Breast epithelium (tissue), 4 donors: ENCODE results near the gene PRPF19. TPM values are rescaled to one million over a fixed set of nuclear protein-coding genes. Genes with fewer than 3 reads are reported as not detected.

Experiments
- DNase-seq, 2 donors: peaks; one replicate each; pipeline ENCODE4 v3.0.0-alpha.2; 2019; ENCODE audit warnings: low spot score in 2 of 2
- H3K27ac ChIP-seq, 2 donors: fragments of 200-600 bp; sonication (generic) in 1 of 2; one replicate each; pipeline ENCODE4 v1.5.1; 2016 to 2019; ENCODE audit warnings: mild to moderate bottlenecking in 1 of 2
- H3K27me3 ChIP-seq, 2 donors: fragments of 200-600 bp; sonication (generic) in 1 of 2; one replicate each; pipeline versions ENCODE4 v1.5.1 to v1.6.0; 2017 to 2019; ENCODE audit warnings: control low read depth in 1 of 2, mild to moderate bottlenecking in 1 of 2
- H3K36me3 ChIP-seq: fragments of 200-600 bp; one replicate; pipeline ENCODE4 v1.5.1; 2019
- H3K4me1 ChIP-seq, 2 donors: fragments of 200-600 bp; sonication (generic); one replicate each; pipeline ENCODE4 v1.5.1; 2016 to 2019; ENCODE audit warnings: control low read depth in 1 of 2
- H3K4me3 ChIP-seq, 3 donors: fragments of 200-600 bp; sonication (generic); 1 replicate in 2 of 3; 2 replicates in 1 of 3; pipeline ENCODE4 v1.5.1; 2016 to 2019; ENCODE audit warnings: mild to moderate bottlenecking in 3 of 3, moderate library complexity in 2 of 3
- H3K9me3 ChIP-seq, 2 donors: fragments of 200-600 bp; sonication (generic) in 1 of 2; one replicate each; pipeline ENCODE4 v1.5.1; 2016 to 2019; ENCODE audit warnings: control low read depth in 1 of 2
- POLR2A ChIP-seq: fragments of 450-650 bp; IDR thresholded peaks from one replicate; pipeline ENCODE4 v1.6.1; 2016; ENCODE audit warnings: antibody characterized with exemption, mild to moderate bottlenecking, moderate library complexity
- POLR2AphosphoS5 ChIP-seq, 3 donors: sonication (generic); formaldehyde crosslinking; IDR thresholded peaks; one replicate each; pipeline ENCODE4 v1.6.1; 2017; ENCODE audit warnings: antibody characterized with exemption in 3 of 3
- intact Hi-C: fragments of 100-400 bp; cut with DNase I; formaldehyde crosslinking; loops from one replicate; pipeline ENCODE4 v1.15.1; 2023; ENCODE audit warnings: low total_unique reads
- total RNA-seq, 3 donors: library from RNA; depleted of rRNA; stranded (reverse); fragments of >200 nt; gene quantifications; one replicate each; pipeline ENCODE4 v1.1.0, GENCODE V29; 2016
- TF ChIP-seq, protein P1 (sequence below), 3 donors: fragments of 450-650 bp; IDR thresholded peaks; one replicate each; pipeline ENCODE4 v1.5.1; 2016 to 2017; ENCODE audit warnings: antibody characterized with exemption in 3 of 3, mild to moderate bottlenecking in 3 of 3, moderate library complexity in 3 of 3

PRPF19 gene
- total RNA-seq, 3 donors from 2014 or later = 56.0 to 82.7 (median 81.3) TPM

GRCh38 chr11:60934790-60935605, 28.6 kb upstream of the PRPF19 start:
- H3K27ac ChIP-seq = no peak overlapping the region

DNA sequence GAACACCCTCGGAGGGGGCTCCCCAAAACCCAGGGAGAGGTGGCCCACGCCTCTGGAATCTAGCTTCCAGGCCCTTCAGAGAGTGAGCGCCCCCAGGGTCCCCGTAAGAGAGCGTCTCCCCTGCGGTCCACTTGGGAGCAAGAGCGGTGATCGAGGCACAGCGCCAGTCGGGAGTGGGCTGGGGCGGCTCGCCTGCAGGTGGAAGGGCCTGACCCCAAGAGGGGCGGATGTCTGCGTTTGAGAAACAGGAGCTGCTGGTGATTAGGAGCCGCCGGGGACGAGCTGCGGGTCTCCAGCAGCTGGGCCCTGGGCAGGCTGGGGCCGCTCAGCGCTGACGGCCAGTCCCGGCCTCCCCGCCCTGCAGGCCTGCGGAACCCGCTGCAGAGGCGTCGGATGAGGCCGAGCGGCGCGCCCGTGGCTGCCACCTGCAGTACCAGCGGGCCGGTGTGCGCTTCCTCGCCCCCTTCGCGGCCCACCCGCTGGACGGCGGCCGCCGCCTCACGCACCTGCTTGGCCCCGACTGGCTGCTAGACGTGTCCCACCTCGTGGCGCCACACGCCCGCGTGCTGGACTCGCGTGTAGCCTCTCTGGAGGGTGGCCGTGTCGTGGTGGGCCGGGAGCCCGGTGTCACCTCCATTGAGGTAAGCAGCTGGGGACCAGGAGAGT, 27.9 kb upstream of the PRPF19 start:
- Histone ChIP-seq H3K4me3 (no peak overlapping the region), H3K36me3 (no peaks in the 10 kb centered on the region), H3K27me3 (no peaks in the 10 kb centered on the region), H3K9me3 (no peaks in the 10 kb centered on the region), H3K27ac (no peak overlapping the region), H3K4me1 (no peaks in the 10 kb centered on the region)
- TF ChIP-seq POLR2A = no peak
- DNase-seq = no peak
- intact Hi-C loops = no loop called here

More at GRCh38 chr11:60934790-60935605, 28.6 kb upstream of the PRPF19 start:
- no peak for DNase-seq
- no peaks in the 10 kb centered on the region for H3K27me3 ChIP-seq
- intact Hi-C loops = no loop called here
- no peak overlapping the region for H3K4me3 ChIP-seq
- H3K4me1 ChIP-seq = no peaks in the 10 kb centered on the region
- TF ChIP-seq POLR2A = no peak
- TF ChIP-seq POLR2AphosphoS5 (IDR thresholded peaks at IDR 0.05) = no peak
- TF ChIP-seq, protein P1, sequence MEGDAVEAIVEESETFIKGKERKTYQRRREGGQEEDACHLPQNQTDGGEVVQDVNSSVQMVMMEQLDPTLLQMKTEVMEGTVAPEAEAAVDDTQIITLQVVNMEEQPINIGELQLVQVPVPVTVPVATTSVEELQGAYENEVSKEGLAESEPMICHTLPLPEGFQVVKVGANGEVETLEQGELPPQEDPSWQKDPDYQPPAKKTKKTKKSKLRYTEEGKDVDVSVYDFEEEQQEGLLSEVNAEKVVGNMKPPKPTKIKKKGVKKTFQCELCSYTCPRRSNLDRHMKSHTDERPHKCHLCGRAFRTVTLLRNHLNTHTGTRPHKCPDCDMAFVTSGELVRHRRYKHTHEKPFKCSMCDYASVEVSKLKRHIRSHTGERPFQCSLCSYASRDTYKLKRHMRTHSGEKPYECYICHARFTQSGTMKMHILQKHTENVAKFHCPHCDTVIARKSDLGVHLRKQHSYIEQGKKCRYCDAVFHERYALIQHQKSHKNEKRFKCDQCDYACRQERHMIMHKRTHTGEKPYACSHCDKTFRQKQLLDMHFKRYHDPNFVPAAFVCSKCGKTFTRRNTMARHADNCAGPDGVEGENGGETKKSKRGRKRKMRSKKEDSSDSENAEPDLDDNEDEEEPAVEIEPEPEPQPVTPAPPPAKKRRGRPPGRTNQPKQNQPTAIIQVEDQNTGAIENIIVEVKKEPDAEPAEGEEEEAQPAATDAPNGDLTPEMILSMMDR (IDR thresholded peaks at IDR 0.05) = no peak
- H3K36me3 ChIP-seq = no peaks in the 10 kb centered on the region
- H3K9me3 ChIP-seq = no peaks in the 10 kb centered on the region

- Histone ChIP-seq H3K27ac (no peak overlapping the region), H3K36me3 (no peaks in the 10 kb centered on the region), H3K4me1 (no peaks in the 10 kb centered on the region), H3K4me3 (no peak overlapping the region), H3K9me3 (no peaks in the 10 kb centered on the region), H3K27me3 (no peaks in the 10 kb centered on the region)
- intact Hi-C loops = no loop called here
- TF ChIP-seq, protein P1 (IDR thresholded peaks at IDR 0.05) = no peak
- TF ChIP-seq POLR2A (no peak), POLR2AphosphoS5 (IDR thresholded peaks at IDR 0.05) (no peak)
- no peak for DNase-seq
Observed at GRCh38 chr11:60933416-60934123, 27.2 kb upstream of the PRPF19 start.

DNA sequence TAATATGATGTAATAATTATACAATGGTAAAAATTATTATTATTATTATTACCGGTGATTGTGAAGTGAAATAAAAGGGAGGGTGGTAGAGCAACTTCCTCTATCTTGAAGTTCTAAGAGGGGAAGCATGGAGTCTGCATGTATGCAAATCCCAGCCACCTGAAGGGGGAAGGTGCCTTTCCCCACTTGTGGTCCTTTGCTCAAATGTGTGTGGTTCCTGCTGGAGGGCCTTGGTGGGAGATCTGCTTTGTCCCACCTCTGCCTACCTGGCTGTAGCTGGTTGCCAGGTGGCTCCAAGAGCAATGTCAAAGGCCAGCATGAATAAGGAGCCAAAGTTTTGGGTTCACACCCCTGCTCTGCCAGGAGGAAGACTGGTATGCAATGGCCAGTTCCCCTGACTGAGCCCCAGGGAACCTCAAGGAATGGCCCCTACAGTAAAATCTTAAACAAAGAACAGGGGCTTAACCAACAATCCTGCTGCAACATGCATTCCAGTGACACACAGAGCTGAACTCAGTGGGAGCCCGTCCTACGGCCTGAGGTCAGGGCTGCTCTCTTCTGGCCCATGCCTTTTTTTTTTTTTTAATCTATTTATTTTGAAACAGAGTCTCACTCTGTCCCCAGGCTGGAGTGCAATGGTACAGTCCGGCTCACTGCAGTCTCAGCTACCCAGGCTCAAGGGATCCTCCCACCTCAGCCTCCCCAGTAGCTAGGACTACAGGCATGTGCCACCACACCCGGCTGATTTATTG, 26.4 kb upstream of the PRPF19 start:
- Histone ChIP-seq H3K4me1 (no peaks in the 10 kb centered on the region), H3K4me3 (no peak overlapping the region), H3K27me3 (no peaks in the 10 kb centered on the region), H3K9me3 (no peaks in the 10 kb centered on the region), H3K36me3 (no peaks in the 10 kb centered on the region), H3K27ac (no peak overlapping the region)
- DNase-seq = no peak
- intact Hi-C loops = no loop called here
- TF ChIP-seq POLR2AphosphoS5 (IDR thresholded peaks at IDR 0.05) (no peak), POLR2A (no peak)
- TF ChIP-seq, protein P1 (IDR thresholded peaks at IDR 0.05) = no peak

- intact Hi-C loops = no loop called here
- H3K4me3 ChIP-seq = no peak overlapping the region
- no peaks in the 10 kb centered on the region for H3K27me3 ChIP-seq
- TF ChIP-seq, protein P1 (IDR thresholded peaks at IDR 0.05) = no peak
- no peak for TF ChIP-seq POLR2AphosphoS5 (IDR thresholded peaks at IDR 0.05)
- no peak for TF ChIP-seq POLR2A
- no peak for DNase-seq
- H3K36me3 ChIP-seq = no peaks in the 10 kb centered on the region
- no peaks in the 10 kb centered on the region for H3K4me1 ChIP-seq
- H3K9me3 ChIP-seq = no peaks in the 10 kb centered on the region
- no peak overlapping the region for H3K27ac ChIP-seq
Observed at GRCh38 chr11:60931917-60932316, 25.5 kb upstream of the PRPF19 start.
